ENCODE measurements around the gene GUCD1.

GUCD1 gene

DNA sequence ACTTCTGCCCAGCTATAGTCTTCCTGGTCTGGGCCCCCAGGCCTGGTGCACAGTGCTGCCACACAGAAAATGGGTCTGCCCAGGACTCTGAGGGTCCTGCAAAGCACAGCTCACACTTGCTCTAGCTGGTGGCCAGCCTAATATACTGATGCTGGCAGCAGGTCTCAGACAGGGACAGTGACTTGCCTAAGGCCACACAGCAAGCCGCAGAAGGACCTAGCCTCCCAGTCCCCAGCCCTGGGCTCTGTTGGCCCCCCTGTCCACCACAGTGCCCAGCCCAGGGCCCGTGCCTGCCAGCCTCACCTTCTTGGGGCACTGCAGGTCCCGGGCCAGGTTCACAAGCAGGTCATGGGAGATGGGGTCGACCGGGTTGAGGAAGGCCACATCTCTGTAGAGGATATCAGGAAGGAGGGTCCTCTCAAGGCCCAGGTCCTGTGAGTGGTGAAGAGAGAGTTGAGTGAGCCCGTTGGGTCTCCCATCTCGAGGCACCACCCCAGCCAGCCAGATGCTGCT is 34.6 kb upstream of the GUCD1 start:
- DNase-seq, result no peak

DNA sequence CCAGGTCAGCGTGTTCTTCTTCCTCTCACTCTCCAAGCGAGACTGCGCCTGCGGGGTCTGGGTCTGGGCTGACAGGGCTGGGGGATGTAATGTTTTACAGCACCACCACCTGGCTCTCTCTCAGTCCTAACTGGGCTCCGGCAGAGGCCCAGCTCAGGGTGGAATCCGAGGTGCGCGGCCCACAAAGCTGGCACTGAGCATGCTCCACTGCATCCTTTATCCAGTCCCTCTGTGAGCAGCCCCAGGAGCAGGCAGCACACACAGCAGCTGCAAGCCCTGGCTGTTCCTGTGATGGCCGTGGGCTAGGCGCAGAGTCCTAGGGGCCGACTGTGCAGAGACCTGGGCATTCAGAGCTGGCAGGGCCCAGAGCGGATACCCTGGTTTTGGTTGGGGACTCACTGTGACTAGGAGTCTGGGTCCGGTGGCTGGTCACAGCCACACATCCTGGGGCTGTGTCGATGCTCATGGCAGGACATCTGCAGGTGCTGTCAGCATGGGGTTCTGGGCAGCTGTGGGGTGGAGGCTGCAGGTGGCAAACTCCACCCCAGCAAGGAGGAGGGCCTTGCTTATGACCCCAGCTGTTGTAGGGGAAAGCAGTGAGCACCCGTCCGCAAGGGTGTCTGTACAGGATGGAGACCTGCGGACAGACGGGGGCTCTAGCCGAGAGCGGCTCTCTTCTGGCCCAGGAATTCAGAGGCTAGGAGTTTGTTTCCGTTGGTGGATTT is 34.0 kb upstream of the GUCD1 start:
- no peak for DNase-seq

GRCh38 chr22:24588381-24588756 is 33.4 kb upstream of the GUCD1 start:
- no peak for DNase-seq

- no peak for DNase-seq
Measured at GRCh38 chr22:24587948-24588347, 33.0 kb upstream of the GUCD1 start.

DNA sequence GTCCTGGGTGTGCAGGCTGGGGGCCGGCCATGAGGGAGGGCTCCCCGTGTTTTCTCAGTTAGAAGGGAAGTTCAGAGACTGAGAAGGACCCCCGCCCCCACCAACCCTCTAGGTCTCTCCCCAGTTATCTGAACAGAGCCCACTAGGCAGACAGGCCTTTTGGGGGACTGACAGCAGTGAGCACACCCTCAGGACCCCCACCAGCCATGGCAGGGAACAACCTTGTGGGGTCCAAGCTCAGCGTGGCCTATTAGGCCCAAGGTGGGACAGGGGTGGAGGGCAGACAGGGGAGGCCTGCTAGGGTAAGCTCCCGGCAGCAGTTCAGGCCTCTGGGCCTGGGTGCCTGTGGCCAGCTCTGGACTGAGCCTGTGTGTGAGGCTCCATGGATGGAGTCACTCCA is 32.3 kb upstream of the GUCD1 start:
- DNase-seq, result no peak

GRCh38 chr22:24585927-24586546 is 31.1 kb upstream of the GUCD1 start:
- no peak for DNase-seq

GRCh38 chr22:24585461-24585860 is 30.5 kb upstream of the GUCD1 start:
- DNase-seq, result no peak

GRCh38 chr22:24584871-24585411 is 30.0 kb upstream of the GUCD1 start:
- no peak for DNase-seq

DNA sequence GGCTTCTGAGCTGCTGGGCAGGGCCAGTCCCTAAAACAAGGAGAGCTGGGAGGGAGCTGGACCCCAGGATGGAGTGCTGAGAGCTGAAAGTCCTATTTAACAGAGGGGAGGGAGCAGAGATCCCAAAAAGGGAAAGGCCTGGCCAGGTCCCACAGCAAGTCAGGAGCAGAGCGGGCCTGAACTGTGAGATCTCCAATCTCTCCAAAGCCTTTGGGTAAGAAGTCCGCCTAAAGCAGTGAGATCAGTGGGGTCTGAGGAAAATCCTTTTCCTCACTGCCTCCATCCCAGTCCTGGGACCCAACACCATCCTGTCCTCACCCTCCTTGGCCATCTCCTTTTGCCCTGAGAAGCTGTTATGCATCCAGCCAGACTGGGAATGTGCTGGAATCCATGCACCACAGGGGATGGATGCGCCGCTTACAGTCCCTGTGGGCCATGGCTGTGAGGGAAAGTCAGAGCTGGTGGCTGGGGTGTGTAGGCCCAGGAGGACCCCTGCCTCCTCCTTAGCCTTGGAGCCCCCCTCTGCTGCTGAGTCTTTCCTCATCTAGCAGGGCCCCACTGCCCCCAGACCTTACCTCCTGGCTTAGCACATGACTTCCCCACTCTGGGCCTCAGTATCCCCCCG is 29.3 kb upstream of the GUCD1 start:
- no peak for DNase-seq

DNA sequence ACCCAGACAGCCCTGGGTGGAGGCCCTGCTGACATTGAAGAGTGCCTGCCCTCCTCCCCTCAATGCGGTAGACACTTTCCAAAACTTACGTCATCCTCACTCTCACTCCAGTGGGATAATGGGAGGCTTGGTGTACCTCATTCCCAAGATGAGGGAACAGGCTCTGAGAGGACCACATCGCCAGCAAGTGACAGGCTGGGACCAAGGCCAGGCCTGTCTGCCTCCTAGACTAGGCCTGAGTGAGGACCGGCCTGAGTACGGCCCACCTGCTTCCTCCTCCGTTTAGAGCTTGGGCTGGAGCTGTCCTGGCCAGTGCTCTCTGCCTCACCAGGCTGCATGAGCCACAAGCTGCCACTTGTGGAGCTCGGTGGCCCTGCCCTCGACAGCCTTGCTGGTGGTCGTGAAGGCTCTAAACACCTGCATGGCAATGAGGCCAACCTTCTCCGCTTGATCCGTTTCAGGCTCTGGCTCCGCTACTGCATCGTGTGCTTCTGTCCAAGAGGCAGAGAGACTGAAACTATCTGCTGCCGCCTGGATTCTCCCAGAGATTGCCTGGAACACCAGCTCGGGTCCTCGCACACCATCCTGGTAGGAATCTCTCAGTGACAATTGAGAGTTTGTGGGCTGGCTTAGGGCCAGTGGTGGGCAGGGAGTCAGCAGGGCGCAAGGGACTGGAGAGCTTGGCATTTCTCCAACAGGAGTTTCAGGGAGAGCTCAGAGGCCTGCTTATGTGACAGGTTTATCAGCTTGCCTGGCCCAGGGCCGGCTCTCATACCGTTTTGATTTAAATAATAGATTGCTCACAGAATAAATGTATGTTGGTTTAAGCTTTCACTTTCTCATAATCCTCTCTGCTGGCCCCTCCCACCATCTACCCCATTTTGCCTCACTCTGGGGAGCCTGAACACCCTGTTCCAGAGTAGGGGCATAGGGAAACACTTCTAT is 28.6 kb upstream of the GUCD1 start:
- no peak for DNase-seq

GRCh38 chr22:24582056-24582814 is 27.3 kb upstream of the GUCD1 start:
- DNase-seq, result no peak

DNA sequence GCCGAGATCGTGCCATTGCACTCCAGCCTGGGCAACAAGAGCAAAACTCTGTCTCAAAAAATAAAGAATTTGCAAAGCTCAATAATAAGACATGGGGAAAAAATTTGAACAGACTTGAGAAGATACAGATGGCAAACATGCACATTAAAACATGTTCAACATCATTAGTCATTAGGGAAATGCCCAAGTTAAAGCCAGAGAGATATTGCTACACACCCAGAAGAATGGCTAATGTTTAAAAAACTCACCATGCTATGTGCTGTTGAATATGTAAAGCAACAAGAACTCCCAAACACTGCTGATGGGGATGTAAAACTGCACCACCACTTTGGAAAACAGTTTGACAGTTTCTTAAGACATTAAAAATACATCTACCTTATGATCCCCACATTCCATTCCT is 25.3 kb upstream of the GUCD1 start:
- peak; percentile 71 for DNase-seq

DNA sequence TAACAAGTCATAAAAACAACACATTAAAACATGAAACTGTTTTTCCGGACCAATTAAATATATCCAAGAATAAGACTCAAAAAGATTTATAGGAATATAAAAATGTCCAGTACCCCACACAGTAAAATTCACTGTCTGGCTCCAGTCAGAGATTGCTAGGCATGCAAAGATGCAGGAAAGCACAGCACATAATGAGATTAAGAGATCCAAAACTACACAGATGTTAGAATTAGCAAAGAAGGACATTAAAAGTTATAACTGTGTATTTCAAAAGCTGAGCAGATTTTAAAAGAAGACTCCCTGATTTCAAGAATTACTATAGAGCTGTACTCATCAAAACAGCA is 24.3 kb upstream of the GUCD1 start:
- no peak for DNase-seq

- DNase-seq, result no peak
Measured at GRCh38 chr22:24578355-24579257, 23.7 kb upstream of the GUCD1 start.

GRCh38 chr22:24576778-24577177 is 21.8 kb upstream of the GUCD1 start:
- DNase-seq, result no peak

- no peak for DNase-seq
Measured at GRCh38 chr22:24571266-24571665, 16.3 kb upstream of the GUCD1 start.

GRCh38 chr22:24567668-24568067 is 12.7 kb upstream of the GUCD1 start:
- DNase-seq, result no peak

GRCh38 chr22:24566899-24567511 is 12.1 kb upstream of the GUCD1 start:
- no peak for DNase-seq

DNA sequence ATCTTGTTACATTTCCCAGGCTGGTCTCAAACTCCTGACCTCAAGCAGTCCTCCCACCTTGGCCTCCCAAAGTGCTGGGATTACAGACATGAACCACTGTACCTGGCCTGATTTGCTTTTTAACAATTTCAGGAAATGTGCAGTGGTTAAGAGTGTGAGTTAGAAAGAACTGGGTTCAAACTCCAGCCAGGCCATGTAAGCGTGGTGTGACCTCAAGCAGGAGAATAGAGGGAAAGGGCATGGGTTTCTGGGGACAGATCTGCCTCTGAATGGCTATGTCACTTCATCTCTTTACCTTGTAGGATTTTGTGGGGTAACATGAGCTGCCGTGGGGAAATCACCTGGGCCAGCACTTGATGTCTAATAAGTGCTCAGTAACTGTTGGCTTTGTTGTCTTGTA is 10.1 kb upstream of the GUCD1 start:
- no peak for DNase-seq

DNA sequence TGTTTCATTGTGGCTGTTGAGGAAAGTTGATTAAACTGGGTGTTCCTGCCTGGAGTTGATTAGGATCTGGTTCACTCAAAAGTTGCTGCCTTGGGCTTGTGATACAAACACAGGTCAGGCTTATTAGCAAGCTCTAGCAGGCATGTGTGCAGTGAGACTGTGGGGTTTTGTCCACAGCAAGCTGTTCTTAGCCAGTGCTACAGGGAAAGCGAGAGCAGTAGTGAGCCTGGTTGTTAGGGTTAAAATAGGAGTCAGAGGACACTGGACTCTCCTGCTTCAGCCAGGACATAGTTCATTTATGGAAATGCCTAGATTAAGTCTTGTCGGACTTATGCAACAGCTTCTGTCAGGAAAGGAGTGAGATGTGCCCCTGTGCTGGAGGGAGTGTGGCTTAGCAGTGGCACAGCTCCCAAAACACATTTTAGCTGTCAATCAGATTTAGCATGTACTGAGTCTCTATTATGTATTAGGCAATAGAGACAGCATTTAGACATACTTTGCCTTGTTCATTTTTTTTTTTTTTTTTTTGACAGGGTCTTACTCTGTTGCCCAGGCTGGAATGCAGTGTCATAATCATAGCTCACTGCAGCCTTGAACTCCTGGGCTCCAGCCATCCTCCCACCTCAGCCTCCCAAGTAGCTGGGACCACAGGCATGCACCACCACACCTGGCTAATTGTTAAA is 9.6 kb upstream of the GUCD1 start:
- DNase-seq, result no peak

All from fibroblast of upper back skin (primary cell).